GM18951 (cell line): ENCODE results near the gene SOX1.

Source experiments
- POLR2A ChIP-seq: IDR thresholded peaks from 4 replicates; pipeline ENCODE4 v1.6.1; 2011; ENCODE audit warnings: mild to moderate bottlenecking; ENCODE audit not compliant: insufficient read length, insufficient read depth; ENCODE audit errors: extremely low read depth
- in situ Hi-C: fragments of 300-500 bp; cut with MboI; formaldehyde crosslinking; loops from one replicate; pipeline ENCODE4 v1.12.0; 2022; ENCODE audit warnings: low sequenced_read_pairs, mixed read lengths, inconsistent platforms; ENCODE audit not compliant: unreplicated experiment

Gene SOX1

GRCh38 chr13:112071723-112072533 lies 5.0 kb downstream of the SOX1 start:
- no peak for TF ChIP-seq POLR2A
- in situ Hi-C loops, result no loop called here

GRCh38 chr13:112072534-112073244 lies 5.7 kb downstream of the SOX1 start:
- TF ChIP-seq POLR2A, result no peak
- in situ Hi-C loops, result no loop called here

- no peak for TF ChIP-seq POLR2A
- in situ Hi-C loops, result no loop called here
These were observed 6.5 kb downstream of the SOX1 start for GRCh38 chr13:112073245-112074138.

GRCh38 chr13:112074139-112074865 lies 7.4 kb downstream of the SOX1 start:
- TF ChIP-seq POLR2A, result no peak
- in situ Hi-C loops, result no loop called here

- no peak for TF ChIP-seq POLR2A
- in situ Hi-C loops, result no loop called here
These were observed 10.8 kb downstream of the SOX1 start for GRCh38 chr13:112077729-112078128.

GRCh38 chr13:112078216-112078615 lies 11.3 kb downstream of the SOX1 start:
- TF ChIP-seq POLR2A, result no peak
- in situ Hi-C loops, result no loop called here

GRCh38 chr13:112078879-112079531 lies 12.1 kb downstream of the SOX1 start:
- TF ChIP-seq POLR2A, result no peak
- in situ Hi-C loops, result no loop called here

- in situ Hi-C loops, result no loop called here
- TF ChIP-seq POLR2A, result no peak
These were observed 12.7 kb downstream of the SOX1 start for GRCh38 chr13:112079696-112080095.

GRCh38 chr13:112083971-112084370 lies 17.0 kb downstream of the SOX1 start:
- TF ChIP-seq POLR2A, result no peak
- in situ Hi-C loops, result no loop called here

- in situ Hi-C loops, result no loop called here
These were observed 25.5 kb downstream of the SOX1 start for GRCh38 chr13:112092453-112092852.

GRCh38 chr13:112095354-112095753 lies 28.4 kb downstream of the SOX1 start:
- no peak for TF ChIP-seq POLR2A
- in situ Hi-C loops, result no loop called here

More at GRCh38 chr13:112092453-112092852, 25.5 kb downstream of the SOX1 start:
- no peak for TF ChIP-seq POLR2A

- no peak for TF ChIP-seq POLR2A
These were observed 30.0 kb downstream of the SOX1 start for GRCh38 chr13:112096959-112097358.

More at GRCh38 chr13:112096959-112097358, 30.0 kb downstream of the SOX1 start:
- in situ Hi-C loops, result no loop called here
